HepG2 (cell line): ENCODE measurements around the gene EIF5A. TPM values are rescaled to one million over a fixed set of nuclear protein-coding genes. Genes with fewer than 3 reads are reported as not detected.
A peak's percentile ranks its signal among the peaks of the same experiment; 100 is the strongest.

Source experiments
- ASH2L ChIP-seq: fragments of 300-600, 200-600 bp; sonication (generic); IDR thresholded peaks from 2 replicates; pipeline ENCODE4 v1.7.0; 2017; ENCODE audit warnings: low read depth, mild to moderate bottlenecking, moderate library complexity, mixed read lengths, low read length; ENCODE audit not compliant: insufficient read length
- CENPX ChIP-seq: sonication (generic); formaldehyde crosslinking; IDR thresholded peaks from 2 replicates; pipeline ENCODE4 v1.9.0; 2021; ENCODE audit warnings: mild to moderate bottlenecking, missing genetic modification reagents, moderate library complexity
- EHMT2 ChIP-seq: fragments of 200-600 bp; sonication (generic); IDR thresholded peaks from 2 replicates; pipeline ENCODE4 v1.7.0; 2017; ENCODE audit warnings: antibody characterized with exemption, low read depth, low read length, borderline replicate concordance
- ETV6 ChIP-seq: sonication (generic); formaldehyde crosslinking; conservative IDR thresholded peaks from 2 replicates; pipeline ENCODE4 v1.4.0; 2020; ENCODE audit warnings: missing genetic modification reagents
- FOXC1 ChIP-seq: sonication (generic); formaldehyde crosslinking; IDR thresholded peaks from 2 replicates; pipeline ENCODE4 v1.8.0; 2022; ENCODE audit warnings: mild to moderate bottlenecking, missing genetic modification reagents, borderline replicate concordance
- ISX ChIP-seq: sonication (generic); formaldehyde crosslinking; conservative IDR thresholded peaks from 2 replicates; pipeline ENCODE4 v1.5.0; 2020; ENCODE audit warnings: missing genetic modification reagents
- KMT2A ChIP-seq: sonication (generic); formaldehyde crosslinking; IDR thresholded peaks from 2 replicates; pipeline ENCODE4 v1.4.0; 2020; ENCODE audit warnings: missing genetic modification reagents
- NRL ChIP-seq: sonication (generic); formaldehyde crosslinking; IDR thresholded peaks from 2 replicates; pipeline ENCODE4 v1.5.0; 2020; ENCODE audit warnings: missing genetic modification reagents, mild to moderate bottlenecking, moderate library complexity, borderline replicate concordance
- POLR2G ChIP-seq: fragments of 200-400 bp; formaldehyde crosslinking; IDR thresholded peaks from 2 replicates; pipeline ENCODE4 v1.6.1; 2018; ENCODE audit warnings: mild to moderate bottlenecking, low read depth, low read length, moderate library complexity
- RARA ChIP-seq: IDR thresholded peaks from 2 replicates; pipeline ENCODE4 v1.6.1; 2016; ENCODE audit warnings: missing genetic modification reagents, missing compliant biosample characterization
- TAF1 ChIP-seq: sonication (generic); formaldehyde crosslinking; IDR thresholded peaks from 2 replicates; pipeline ENCODE4 v1.4.0; 2020; ENCODE audit warnings: missing genetic modification reagents
- ZBTB38 ChIP-seq: sonication (generic); formaldehyde crosslinking; IDR thresholded peaks from 2 replicates; pipeline ENCODE4 v1.5.1; 2020; ENCODE audit warnings: mild to moderate bottlenecking, missing genetic modification reagents
- ZFX ChIP-seq: sonication (generic); formaldehyde crosslinking; IDR thresholded peaks from 2 replicates; pipeline ENCODE4 v1.4.0; 2020; ENCODE audit warnings: mild to moderate bottlenecking, low read depth, missing genetic modification reagents, moderate library complexity
- ZFYVE20 ChIP-seq: sonication (generic); formaldehyde crosslinking; IDR thresholded peaks from 2 replicates; pipeline ENCODE4 v1.8.0; 2023; ENCODE audit warnings: low read depth, mild to moderate bottlenecking, moderate library complexity, missing genetic modification reagents, borderline replicate concordance
- ZNF781 ChIP-seq: sonication (generic); formaldehyde crosslinking; IDR thresholded peaks from 2 replicates; pipeline ENCODE4 v1.5.1; 2020; ENCODE audit warnings: borderline replicate concordance, mild to moderate bottlenecking, missing genetic modification reagents; ENCODE audit errors: not compliant biosample characterization
- polyA plus RNA-seq, 8 experiments: library from polyadenylated mRNA; depleted of rRNA in 3 of 8; stranded (reverse) in 7 of 8; unstranded in 1 of 8; fragments of >200 nt; fragmentation: Illumina TruSeq in 4 of 8; extraction: Trizol in 4 of 8; gene quantifications; 2 replicates each; pipeline versions ENCODE4 v1.2.1 to v1.2.3, GENCODE V29; 2011 to 2016; ENCODE audit warnings: low read depth in 4 of 8, missing spikeins in 1 of 8, mixed read lengths in 1 of 8; ENCODE audit not compliant: insufficient read depth in 1 of 8
- total RNA-seq, 5 experiments: library from RNA; depleted of rRNA; stranded (reverse); fragments of >200 nt; fragmentation: Illumina TruSeq; extraction: Trizol; gene quantifications; 2 replicates each; pipeline ENCODE4 v1.2.3, GENCODE V29; 2016; ENCODE audit warnings: low read depth in 1 of 5
- TF ChIP-seq, protein P1 (sequence below): sonication (generic); formaldehyde crosslinking; IDR thresholded peaks from one replicate; pipeline ENCODE4 v1.5.1; 2020; ENCODE audit warnings: mild to moderate bottlenecking, missing genetic modification reagents; ENCODE audit errors: not compliant biosample characterization
- TF ChIP-seq, protein P2 (sequence below): sonication (generic); formaldehyde crosslinking; IDR thresholded peaks from 2 replicates; pipeline ENCODE4 v1.4.0; 2020; ENCODE audit warnings: missing genetic modification reagents
- TF ChIP-seq, protein P3 (sequence below): sonication (generic); formaldehyde crosslinking; IDR thresholded peaks from 2 replicates; pipeline ENCODE4 v1.4.0; 2020; ENCODE audit warnings: mild to moderate bottlenecking, missing genetic modification reagents

The EIF5A gene
- total and polyA plus RNA-seq, 2 of the 13 experiments (the other 11 are each of a cell fraction or from before 2014, with no cell fraction given): 319 to 337 TPM

DNA sequence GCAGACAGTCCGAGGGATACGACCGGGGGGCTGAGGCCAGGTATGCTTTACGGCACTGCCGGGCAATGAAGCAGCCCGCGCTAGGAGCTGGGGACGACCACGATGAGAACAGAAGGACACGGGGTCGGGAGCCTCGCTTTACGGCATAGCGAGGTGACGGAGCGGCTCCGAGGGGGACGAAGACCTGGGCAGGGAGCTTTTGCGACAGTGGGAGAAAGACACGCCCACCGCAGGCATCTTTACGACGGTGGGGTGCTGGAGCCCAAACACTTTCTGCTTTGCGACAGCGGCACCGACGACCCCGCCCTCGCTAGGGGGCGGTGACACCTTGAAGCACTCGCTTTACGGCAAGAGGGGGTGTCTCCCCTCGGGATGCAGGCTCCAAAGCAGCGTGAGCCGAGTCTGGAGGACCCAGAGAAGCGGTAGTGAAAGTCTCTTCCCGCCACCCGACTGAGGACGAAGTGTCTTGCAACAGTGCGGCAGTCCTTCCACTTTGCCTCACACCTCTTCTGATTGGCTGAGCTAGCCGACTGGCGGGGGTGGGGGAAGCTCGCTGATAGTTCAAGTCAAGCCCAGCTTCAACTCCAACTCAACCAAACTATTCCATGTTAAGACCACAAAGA lies 22.1 kb downstream of the EIF5A start (continued):
- TF ChIP-seq, protein P1, sequence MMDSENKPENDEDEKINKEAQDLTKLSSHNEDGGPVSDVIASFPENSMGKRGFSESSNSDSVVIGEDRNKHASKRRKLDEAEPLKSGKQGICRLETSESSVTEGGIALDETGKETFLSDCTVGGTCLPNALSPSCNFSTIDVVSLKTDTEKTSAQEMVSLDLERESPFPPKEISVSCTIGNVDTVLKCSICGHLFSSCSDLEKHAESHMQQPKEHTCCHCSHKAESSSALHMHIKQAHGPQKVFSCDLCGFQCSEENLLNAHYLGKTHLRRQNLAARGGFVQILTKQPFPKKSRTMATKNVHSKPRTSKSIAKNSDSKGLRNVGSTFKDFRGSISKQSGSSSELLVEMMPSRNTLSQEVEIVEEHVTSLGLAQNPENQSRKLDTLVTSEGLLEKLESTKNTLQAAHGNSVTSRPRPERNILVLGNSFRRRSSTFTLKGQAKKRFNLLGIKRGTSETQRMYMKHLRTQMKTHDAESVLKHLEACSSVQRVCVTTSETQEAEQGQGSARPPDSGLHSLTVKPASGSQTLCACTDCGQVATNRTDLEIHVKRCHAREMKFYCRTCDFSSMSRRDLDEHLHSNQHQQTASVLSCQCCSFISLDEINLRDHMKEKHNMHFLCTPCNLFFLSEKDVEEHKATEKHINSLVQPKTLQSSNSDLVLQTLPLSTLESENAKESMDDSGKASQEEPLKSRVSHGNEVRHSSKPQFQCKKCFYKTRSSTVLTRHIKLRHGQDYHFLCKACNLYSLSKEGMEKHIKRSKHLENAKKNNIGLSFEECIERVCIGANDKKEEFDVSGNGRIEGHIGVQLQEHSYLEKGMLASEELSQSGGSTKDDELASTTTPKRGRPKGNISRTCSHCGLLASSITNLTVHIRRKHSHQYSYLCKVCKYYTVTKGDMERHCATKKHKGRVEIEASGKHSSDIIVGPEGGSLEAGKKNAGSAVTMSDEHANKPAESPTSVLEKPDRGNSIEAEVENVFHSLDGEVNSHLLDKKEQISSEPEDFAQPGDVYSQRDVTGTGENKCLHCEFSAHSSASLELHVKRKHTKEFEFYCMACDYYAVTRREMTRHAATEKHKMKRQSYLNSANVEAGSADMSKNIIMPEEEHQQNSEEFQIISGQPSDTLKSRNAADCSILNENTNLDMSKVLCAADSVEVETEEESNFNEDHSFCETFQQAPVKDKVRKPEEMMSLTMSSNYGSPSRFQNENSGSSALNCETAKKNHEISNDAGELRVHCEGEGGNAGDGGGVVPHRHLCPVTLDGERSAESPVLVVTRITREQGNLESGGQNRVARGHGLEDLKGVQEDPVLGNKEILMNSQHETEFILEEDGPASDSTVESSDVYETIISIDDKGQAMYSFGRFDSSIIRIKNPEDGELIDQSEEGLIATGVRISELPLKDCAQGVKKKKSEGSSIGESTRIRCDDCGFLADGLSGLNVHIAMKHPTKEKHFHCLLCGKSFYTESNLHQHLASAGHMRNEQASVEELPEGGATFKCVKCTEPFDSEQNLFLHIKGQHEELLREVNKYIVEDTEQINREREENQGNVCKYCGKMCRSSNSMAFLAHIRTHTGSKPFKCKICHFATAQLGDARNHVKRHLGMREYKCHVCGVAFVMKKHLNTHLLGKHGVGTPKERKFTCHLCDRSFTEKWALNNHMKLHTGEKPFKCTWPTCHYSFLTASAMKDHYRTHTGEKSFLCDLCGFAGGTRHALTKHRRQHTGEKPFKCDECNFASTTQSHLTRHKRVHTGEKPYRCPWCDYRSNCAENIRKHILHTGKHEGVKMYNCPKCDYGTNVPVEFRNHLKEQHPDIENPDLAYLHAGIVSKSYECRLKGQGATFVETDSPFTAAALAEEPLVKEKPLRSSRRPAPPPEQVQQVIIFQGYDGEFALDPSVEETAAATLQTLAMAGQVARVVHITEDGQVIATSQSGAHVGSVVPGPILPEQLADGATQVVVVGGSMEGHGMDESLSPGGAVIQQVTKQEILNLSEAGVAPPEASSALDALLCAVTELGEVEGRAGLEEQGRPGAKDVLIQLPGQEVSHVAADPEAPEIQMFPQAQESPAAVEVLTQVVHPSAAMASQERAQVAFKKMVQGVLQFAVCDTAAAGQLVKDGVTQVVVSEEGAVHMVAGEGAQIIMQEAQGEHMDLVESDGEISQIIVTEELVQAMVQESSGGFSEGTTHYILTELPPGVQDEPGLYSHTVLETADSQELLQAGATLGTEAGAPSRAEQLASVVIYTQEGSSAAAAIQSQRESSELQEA (CRISPR knock-in tag): no peak
- TF ChIP-seq, protein P2, sequence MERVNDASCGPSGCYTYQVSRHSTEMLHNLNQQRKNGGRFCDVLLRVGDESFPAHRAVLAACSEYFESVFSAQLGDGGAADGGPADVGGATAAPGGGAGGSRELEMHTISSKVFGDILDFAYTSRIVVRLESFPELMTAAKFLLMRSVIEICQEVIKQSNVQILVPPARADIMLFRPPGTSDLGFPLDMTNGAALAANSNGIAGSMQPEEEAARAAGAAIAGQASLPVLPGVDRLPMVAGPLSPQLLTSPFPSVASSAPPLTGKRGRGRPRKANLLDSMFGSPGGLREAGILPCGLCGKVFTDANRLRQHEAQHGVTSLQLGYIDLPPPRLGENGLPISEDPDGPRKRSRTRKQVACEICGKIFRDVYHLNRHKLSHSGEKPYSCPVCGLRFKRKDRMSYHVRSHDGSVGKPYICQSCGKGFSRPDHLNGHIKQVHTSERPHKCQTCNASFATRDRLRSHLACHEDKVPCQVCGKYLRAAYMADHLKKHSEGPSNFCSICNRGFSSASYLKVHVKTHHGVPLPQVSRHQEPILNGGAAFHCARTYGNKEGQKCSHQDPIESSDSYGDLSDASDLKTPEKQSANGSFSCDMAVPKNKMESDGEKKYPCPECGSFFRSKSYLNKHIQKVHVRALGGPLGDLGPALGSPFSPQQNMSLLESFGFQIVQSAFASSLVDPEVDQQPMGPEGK (CRISPR knock-in tag): peak; percentile 76
- no peak for TF ChIP-seq ZNF781
- peak; percentile 26; the same call in 1 of the 2 replicates for TF ChIP-seq RARA (CRISPR knock-in tag)
- TF ChIP-seq ISX (CRISPR knock-in tag): no peak
- peak; percentile 74 for TF ChIP-seq ZFX (CRISPR knock-in tag)
- no peak for TF ChIP-seq CENPX
- TF ChIP-seq KMT2A (CRISPR knock-in tag): peak; percentile 19; the same call in 1 of the 2 replicates
- TF ChIP-seq, protein P3, sequence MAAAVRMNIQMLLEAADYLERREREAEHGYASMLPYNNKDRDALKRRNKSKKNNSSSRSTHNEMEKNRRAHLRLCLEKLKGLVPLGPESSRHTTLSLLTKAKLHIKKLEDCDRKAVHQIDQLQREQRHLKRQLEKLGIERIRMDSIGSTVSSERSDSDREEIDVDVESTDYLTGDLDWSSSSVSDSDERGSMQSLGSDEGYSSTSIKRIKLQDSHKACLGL (CRISPR knock-in tag): no peak
- no peak for TF ChIP-seq EHMT2
- no peak for TF ChIP-seq FOXC1 (CRISPR knock-in tag)
- no peak; the same call in 1 of the 2 replicates for TF ChIP-seq ETV6 (CRISPR knock-in tag)
- TF ChIP-seq ZBTB38 (CRISPR knock-in tag): no peak; the same call in 1 of the 2 replicates
- peak; percentile 83 for TF ChIP-seq POLR2G
- TF ChIP-seq TAF1 (CRISPR knock-in tag): 0 out of 2 replicates have a peak, but pooled peaks have one; percentile 31
- TF ChIP-seq ZFYVE20 (CRISPR knock-in tag): no peak
- peak; percentile 78 for TF ChIP-seq ASH2L
- TF ChIP-seq NRL (CRISPR knock-in tag): peak; percentile 92; the same call in 1 of the 2 replicates
